ENCODE data around the gene LRRC23.

DNA sequence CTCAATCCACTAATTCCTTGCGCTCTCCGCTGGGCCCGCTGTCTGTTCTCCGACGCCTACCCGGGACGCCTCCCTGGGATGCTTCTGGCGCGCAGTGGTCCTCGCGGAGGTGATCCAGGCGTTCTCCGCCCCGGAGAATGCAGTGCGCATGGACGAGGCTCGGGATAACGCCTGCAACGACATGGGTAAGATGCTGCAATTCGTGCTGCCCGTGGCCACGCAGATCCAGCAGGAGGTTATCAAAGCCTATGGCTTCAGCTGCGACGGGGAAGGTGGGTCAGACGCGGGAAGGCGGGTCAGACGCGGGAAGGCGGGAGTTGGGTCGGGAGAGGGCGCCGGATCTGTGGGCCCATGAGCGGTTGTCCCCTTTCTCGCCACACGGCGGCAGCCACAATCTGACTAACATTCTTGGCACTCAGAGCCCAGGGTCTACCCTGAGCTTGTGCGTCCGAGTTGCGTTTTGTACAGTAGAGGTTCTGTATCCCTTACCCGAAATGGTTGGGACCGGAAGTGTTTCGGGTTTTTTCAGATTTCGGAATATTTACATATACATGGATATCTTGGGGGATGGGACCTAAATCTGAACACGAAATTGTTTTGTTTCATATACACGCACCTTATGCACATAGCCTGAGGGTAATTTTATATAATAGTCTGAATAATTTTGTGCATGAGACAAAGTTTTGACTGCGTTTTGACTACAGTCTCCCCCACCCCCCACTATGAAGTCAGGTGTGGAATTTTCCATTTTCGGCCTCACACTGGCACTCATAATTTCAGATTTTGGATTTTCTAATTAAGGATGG is 40.0 kb downstream of the LRRC23 start:
- TF ChIP-seq, protein P1, sequence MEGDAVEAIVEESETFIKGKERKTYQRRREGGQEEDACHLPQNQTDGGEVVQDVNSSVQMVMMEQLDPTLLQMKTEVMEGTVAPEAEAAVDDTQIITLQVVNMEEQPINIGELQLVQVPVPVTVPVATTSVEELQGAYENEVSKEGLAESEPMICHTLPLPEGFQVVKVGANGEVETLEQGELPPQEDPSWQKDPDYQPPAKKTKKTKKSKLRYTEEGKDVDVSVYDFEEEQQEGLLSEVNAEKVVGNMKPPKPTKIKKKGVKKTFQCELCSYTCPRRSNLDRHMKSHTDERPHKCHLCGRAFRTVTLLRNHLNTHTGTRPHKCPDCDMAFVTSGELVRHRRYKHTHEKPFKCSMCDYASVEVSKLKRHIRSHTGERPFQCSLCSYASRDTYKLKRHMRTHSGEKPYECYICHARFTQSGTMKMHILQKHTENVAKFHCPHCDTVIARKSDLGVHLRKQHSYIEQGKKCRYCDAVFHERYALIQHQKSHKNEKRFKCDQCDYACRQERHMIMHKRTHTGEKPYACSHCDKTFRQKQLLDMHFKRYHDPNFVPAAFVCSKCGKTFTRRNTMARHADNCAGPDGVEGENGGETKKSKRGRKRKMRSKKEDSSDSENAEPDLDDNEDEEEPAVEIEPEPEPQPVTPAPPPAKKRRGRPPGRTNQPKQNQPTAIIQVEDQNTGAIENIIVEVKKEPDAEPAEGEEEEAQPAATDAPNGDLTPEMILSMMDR (IDR thresholded peaks at IDR 0.05 in 2 of 3, conservative IDR thresholded peaks at IDR 0.05 in 1 of 3; ENCODE audit: insufficient read depth in 2 of 3, low read depth in 1 of 3, low read length in 3 of 3), result peak; percentile 84 to 98 (median 92); a peak in 5 of 6 replicates
- TF ChIP-seq YY1 (IDR thresholded peaks at IDR 0.05; ENCODE audit: borderline replicate concordance in 1 of 3, control insufficient read depth in 1 of 3, extremely low read depth in 1 of 3, insufficient read depth in 3 of 3, insufficient read length in 1 of 3, insufficient replicate concordance in 2 of 3, low read depth in 1 of 3, low read length in 2 of 3) (peak in 1 of 3 experiments; percentile 35), ZBTB33 (CRISPR knock-in tag; IDR thresholded peaks at IDR 0.05) (peak; percentile 36; the same call in 1 of the 2 replicates), JUND (IDR thresholded peaks at IDR 0.05; ENCODE audit: borderline replicate concordance, low read depth, low read length) (peak; percentile 34; the same call in 1 of the 2 replicates), JUND (tag; IDR thresholded peaks at IDR 0.05; ENCODE audit: borderline replicate concordance, low read depth, low read length) (no peak; the same call in 2 of the 3 replicates), ZNF586 (CRISPR knock-in tag; conservative IDR thresholded peaks at IDR 0.05) (no peak), BCL6 (CRISPR knock-in tag; IDR thresholded peaks at IDR 0.05) (no peak), ZBTB11 (CRISPR knock-in tag; IDR thresholded peaks at IDR 0.05) (peak in 1 of 3 experiments; percentile 35; a peak in 1 of 6 replicates), SIN3A (IDR thresholded peaks at IDR 0.05; ENCODE audit: borderline replicate concordance in 2 of 2, control insufficient read depth in 1 of 2, low read depth in 2 of 2, low read length in 2 of 2) (peak; percentile 43 to 59; a peak in 1 of 4 replicates), NR2F6 (CRISPR knock-in tag; IDR thresholded peaks at IDR 0.05) (no peak), NR1H2 (CRISPR knock-in tag; IDR thresholded peaks at IDR 0.05) (no peak), MTA3 (IDR thresholded peaks at IDR 0.05; ENCODE audit: borderline replicate concordance) (peak; percentile 58; the same call in 1 of the 2 replicates), ZSCAN29 (IDR thresholded peaks at IDR 0.05) (peak; percentile 95)
- TF ChIP-seq, protein P2, sequence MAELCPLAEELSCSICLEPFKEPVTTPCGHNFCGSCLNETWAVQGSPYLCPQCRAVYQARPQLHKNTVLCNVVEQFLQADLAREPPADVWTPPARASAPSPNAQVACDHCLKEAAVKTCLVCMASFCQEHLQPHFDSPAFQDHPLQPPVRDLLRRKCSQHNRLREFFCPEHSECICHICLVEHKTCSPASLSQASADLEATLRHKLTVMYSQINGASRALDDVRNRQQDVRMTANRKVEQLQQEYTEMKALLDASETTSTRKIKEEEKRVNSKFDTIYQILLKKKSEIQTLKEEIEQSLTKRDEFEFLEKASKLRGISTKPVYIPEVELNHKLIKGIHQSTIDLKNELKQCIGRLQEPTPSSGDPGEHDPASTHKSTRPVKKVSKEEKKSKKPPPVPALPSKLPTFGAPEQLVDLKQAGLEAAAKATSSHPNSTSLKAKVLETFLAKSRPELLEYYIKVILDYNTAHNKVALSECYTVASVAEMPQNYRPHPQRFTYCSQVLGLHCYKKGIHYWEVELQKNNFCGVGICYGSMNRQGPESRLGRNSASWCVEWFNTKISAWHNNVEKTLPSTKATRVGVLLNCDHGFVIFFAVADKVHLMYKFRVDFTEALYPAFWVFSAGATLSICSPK (IDR thresholded peaks at IDR 0.05; ENCODE audit: borderline replicate concordance), result 0 out of 2 replicates have a peak, but pooled peaks have one; percentile 64
